Fibroblast of skin of left biceps (primary cell): ENCODE data around the gene CD300LB.

Experiments
- DNase-seq, 2 experiments: peaks; one replicate each; pipeline ENCODE4 v3.0.0-alpha.2; 2013; ENCODE audit warnings: low read depth in 2 of 2

CD300LB gene

GRCh38 chr17:74549343-74549742, 18.1 kb upstream of the CD300LB start:
- no peak for DNase-seq

GRCh38 chr17:74547736-74548135, 16.5 kb upstream of the CD300LB start:
- DNase-seq: no peak

- DNase-seq: no peak
These were observed 16.0 kb upstream of the CD300LB start for GRCh38 chr17:74547264-74547663.

- no peak for DNase-seq
These were observed 15.3 kb upstream of the CD300LB start for GRCh38 chr17:74546586-74546985.

- DNase-seq: no peak
These were observed 14.6 kb upstream of the CD300LB start, which contains the start of gene CD300C for GRCh38 chr17:74545843-74546230. Gene CD300C (minus strand): TSS chr17:74546115. CDS start chr17:74545782, 333 bp downstream.

- no peak for DNase-seq
These were observed 13.9 kb upstream of the CD300LB start for GRCh38 chr17:74544991-74545842.

GRCh38 chr17:74543891-74544760, 12.9 kb upstream of the CD300LB start:
- DNase-seq: no peak

GRCh38 chr17:74543406-74543805, 12.1 kb upstream of the CD300LB start:
- DNase-seq: no peak

GRCh38 chr17:74542727-74543383, 11.6 kb upstream of the CD300LB start:
- no peak for DNase-seq

GRCh38 chr17:74542166-74542565, 10.9 kb upstream of the CD300LB start:
- no peak for DNase-seq

GRCh38 chr17:74541176-74542111, 10.2 kb upstream of the CD300LB start:
- DNase-seq: no peak

GRCh38 chr17:74539281-74539820, 8.1 kb upstream of the CD300LB start:
- no peak for DNase-seq

- DNase-seq: no peak
These were observed 5.6 kb upstream of the CD300LB start for GRCh38 chr17:74536890-74537289.

GRCh38 chr17:74532115-74532514, 840 bp upstream of the CD300LB start:
- DNase-seq: no peak

GRCh38 chr17:74530831-74531150, 484 bp downstream of the CD300LB start:
- DNase-seq: no peak

GRCh38 chr17:74529243-74529642, 2.0 kb downstream of the CD300LB start:
- DNase-seq: no peak

- no peak for DNase-seq
These were observed 2.6 kb downstream of the CD300LB start for GRCh38 chr17:74528491-74529199.

GRCh38 chr17:74527756-74528155, 3.5 kb downstream of the CD300LB start:
- no peak for DNase-seq

- DNase-seq: no peak
These were observed 4.2 kb downstream of the CD300LB start for GRCh38 chr17:74527081-74527480.

- no peak for DNase-seq
These were observed 4.6 kb downstream of the CD300LB start for GRCh38 chr17:74526681-74527080.
